Muscle layer of duodenum (tissue), 2 donors: ENCODE measurements around the gene SLC43A2.

Source experiments
- H3K27ac ChIP-seq: one replicate; pipeline ENCODE4 v1.7.0; 2013; ENCODE audit warnings: mild to moderate bottlenecking, low read length
- H3K27me3 ChIP-seq: one replicate; pipeline ENCODE4 v1.7.0; 2013; ENCODE audit warnings: low read depth, mild to moderate bottlenecking, control low read depth, low read length
- H3K36me3 ChIP-seq, 2 donors: one replicate each; pipeline ENCODE4 v1.7.0; 2013; ENCODE audit warnings: low read length in 2 of 2, control low read depth in 1 of 2, mild to moderate bottlenecking in 1 of 2; ENCODE audit not compliant: insufficient read depth in 2 of 2, control insufficient read depth in 1 of 2
- H3K4me1 ChIP-seq, 2 donors: one replicate each; pipeline ENCODE4 v1.7.0; 2013; ENCODE audit warnings: low read length in 2 of 2, mild to moderate bottlenecking in 2 of 2, control low read depth in 1 of 2, moderate library complexity in 1 of 2; ENCODE audit not compliant: insufficient read depth in 2 of 2, control insufficient read depth in 1 of 2
- H3K4me3 ChIP-seq, 2 donors: one replicate each; pipeline ENCODE4 v1.7.0; 2013; ENCODE audit warnings: low read length in 2 of 2, low read depth in 1 of 2, mild to moderate bottlenecking in 1 of 2
- H3K9me3 ChIP-seq, 2 donors: one replicate each; pipeline ENCODE4 v1.7.0; 2013; ENCODE audit warnings: low read length in 2 of 2, control low read depth in 1 of 2, mild to moderate bottlenecking in 1 of 2; ENCODE audit not compliant: control insufficient read depth in 1 of 2
- donor health status: healthy.

SLC43A2 gene

DNA sequence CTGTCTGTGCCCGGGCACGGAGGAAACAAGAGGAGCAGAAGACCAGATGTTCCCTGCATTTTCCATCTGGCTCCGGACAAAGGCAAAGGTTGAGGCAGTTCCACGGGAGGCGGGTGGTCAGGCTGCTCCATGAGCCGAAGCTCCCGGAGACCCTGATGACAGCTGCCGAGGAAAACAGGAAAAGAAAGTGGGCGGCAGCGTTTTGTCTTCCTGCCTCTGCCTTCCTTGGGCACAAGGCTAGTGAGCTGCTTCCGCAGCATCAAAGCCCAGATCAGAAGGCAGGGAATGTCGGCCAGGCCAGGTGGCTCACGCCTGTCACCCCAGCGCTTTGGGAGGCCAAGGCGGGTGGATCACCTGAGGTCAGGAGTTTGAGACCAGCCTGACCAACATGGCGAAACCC, 16.2 kb downstream of the SLC43A2 start:
- H3K9me3 ChIP-seq: no peaks in the 10 kb centered on the region
- no peak overlapping the region for H3K4me3 ChIP-seq
- H3K4me1 ChIP-seq: peaks cover 0 to 5% of the 10 kb centered on the region in 2 donors
- peaks cover 0 to 21% of the 10 kb centered on the region in 2 donors for H3K36me3 ChIP-seq
- H3K27ac ChIP-seq: no peak overlapping the region
- no peaks in the 10 kb centered on the region for H3K27me3 ChIP-seq

DNA sequence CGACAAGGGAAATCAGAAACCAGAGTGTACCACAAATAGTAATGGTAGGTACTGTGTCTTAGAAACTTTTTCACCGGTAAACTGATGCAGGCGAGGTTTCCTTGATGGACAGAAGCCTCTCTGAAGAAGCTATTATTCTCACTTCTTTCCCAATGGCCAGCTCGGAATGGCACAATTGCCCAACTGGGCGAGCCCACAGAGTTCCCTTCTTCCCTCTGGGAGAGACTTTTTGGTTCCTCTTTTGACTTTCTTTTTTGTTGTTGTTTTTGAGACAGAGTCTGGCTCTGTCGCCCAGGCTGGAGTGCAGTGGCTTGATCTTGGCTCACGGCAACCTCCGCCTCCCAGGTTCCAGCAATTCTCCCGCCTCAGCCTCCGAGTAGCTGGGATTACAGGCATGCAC, 16.9 kb downstream of the SLC43A2 start:
- H3K4me3 ChIP-seq: no peak overlapping the region
- H3K9me3 ChIP-seq: no peaks in the 10 kb centered on the region
- no peak overlapping the region for H3K27ac ChIP-seq
- H3K4me1 ChIP-seq: peaks cover 0 to 5% of the 10 kb centered on the region in 2 donors
- no peaks in the 10 kb centered on the region for H3K27me3 ChIP-seq
- peaks cover 0 to 21% of the 10 kb centered on the region in 2 donors for H3K36me3 ChIP-seq

DNA sequence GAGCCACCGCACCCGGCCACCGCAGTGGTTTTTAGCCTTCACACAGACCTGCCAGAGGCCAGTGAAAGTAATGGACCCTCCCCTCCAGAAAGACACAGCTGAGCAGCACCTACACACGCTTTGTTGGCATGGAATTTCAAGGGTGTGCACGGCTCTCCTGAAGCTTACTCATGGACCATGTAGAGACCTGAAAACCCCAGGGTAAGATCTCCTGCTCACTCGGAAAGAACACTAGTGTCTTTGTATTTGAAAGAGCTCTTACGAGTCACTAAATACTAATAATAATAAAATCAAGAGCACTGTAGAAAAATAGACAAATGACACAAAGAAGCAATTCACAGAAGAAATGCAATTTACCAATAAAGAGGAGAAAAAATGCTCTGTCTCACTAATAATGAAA, 20.0 kb downstream of the SLC43A2 start:
- no peaks in the 10 kb centered on the region for H3K27me3 ChIP-seq
- H3K4me3 ChIP-seq: no peak overlapping the region
- no peaks in the 10 kb centered on the region for H3K9me3 ChIP-seq
- peaks cover 0 to 7% of the 10 kb centered on the region in 2 donors for H3K36me3 ChIP-seq
- peaks cover 0 to 5% of the 10 kb centered on the region in 2 donors for H3K4me1 ChIP-seq
- H3K27ac ChIP-seq: no peak overlapping the region

DNA sequence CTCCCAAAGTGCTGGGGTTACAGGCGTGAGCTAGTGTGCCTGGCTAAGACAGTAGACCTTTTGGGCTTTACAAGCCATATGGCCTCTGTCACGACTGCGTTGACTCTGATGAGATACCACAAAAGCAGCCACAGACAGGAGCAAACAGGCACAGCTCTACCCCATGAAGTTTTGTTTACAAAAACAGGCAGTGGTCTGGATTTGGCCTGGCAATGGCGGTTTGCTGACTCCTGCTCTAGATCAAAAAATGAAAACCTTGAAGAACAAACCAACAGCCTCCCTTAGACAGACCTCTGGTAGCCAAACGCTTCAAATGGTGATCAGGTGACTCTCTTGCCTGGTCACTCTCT, 20.7 kb downstream of the SLC43A2 start:
- Histone ChIP-seq H3K4me3 (no peak overlapping the region), H3K27ac (peak overlapping the region; percentile 16)

DNA sequence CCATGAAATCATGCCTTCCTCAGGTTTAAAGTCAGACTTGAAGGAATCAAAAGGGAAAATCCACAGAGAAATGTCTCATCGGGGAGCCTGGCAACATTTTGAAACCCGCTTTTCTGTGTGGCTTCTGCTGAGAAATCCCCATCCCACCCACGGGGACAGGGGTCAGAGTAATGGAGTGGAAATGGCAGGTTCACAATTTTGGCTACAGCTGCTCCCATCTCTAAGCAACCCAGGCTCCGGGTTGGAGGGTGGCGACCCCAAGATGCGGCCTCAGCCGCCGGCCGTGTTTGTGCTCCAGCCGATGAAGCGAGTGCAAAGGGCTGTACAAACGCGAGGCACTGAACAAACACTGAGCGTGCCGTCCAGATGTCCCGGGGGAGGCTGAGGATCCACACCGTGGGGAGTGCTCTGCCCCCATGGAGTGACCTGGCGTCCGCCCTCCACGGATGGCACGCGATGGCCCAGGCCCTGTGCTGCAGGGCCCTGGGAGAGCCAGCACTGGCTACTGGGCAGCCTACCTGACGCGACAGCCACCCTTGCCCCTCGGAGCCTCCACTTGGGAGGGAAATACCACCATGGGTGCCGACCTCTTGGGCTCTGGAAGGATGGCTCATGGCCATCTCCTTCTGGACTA, 22.2 kb downstream of the SLC43A2 start:
- H3K9me3 ChIP-seq: peaks cover 0 to 5% of the 10 kb centered on the region in 2 donors
- H3K27me3 ChIP-seq: no peaks in the 10 kb centered on the region
- H3K4me3 ChIP-seq: no peak overlapping the region
- H3K27ac ChIP-seq: peak overlapping the region; percentile 62
- peaks cover 0 to 5% of the 10 kb centered on the region in 2 donors for H3K4me1 ChIP-seq
- no peaks in the 10 kb centered on the region for H3K36me3 ChIP-seq

More for the DNA sequence above, 20.7 kb downstream of the SLC43A2 start:
- peaks cover 0 to 5% of the 10 kb centered on the region in 2 donors for H3K4me1 ChIP-seq
- H3K9me3 ChIP-seq: no peaks in the 10 kb centered on the region
- peaks cover 0 to 3% of the 10 kb centered on the region in 2 donors for H3K36me3 ChIP-seq
- H3K27me3 ChIP-seq: no peaks in the 10 kb centered on the region

DNA sequence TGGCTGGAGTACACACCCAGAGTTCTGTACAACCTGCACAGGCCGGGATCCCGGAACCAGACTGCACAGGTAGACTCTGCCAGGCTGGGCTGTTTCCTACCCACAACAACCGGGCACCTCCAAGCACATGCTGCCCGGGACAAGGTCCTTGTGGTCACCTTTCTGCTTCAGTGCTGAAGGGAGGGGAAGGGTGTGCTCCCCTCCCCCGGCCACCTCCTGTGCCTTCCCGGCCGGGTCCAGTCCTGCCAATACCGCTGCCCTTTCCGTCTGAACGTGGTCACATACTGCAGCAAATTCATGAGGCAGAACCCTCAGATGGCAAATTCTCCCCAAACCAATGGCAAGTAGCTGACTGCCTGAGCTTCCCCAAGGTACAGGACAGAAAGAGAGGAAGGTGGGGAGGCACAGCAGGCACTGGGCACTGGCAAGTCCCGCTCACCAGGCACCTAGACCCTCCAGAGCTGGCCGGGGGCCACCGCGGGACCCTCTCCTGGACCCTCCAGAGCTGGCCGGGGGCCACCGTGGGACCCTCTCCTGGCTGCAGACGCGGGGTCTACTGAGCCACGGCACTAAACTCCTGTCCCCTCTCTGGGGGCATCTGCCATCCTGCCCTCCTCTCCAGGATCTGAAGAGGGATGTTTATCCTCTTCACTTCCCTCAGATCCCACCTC, 22.8 kb downstream of the SLC43A2 start:
- H3K9me3 ChIP-seq: peaks cover 0 to 5% of the 10 kb centered on the region in 2 donors
- no peaks in the 10 kb centered on the region for H3K36me3 ChIP-seq
- H3K27me3 ChIP-seq: no peaks in the 10 kb centered on the region
- no peak overlapping the region for H3K27ac ChIP-seq
- peaks cover 0 to 5% of the 10 kb centered on the region in 2 donors for H3K4me1 ChIP-seq
- H3K4me3 ChIP-seq: no peak overlapping the region

DNA sequence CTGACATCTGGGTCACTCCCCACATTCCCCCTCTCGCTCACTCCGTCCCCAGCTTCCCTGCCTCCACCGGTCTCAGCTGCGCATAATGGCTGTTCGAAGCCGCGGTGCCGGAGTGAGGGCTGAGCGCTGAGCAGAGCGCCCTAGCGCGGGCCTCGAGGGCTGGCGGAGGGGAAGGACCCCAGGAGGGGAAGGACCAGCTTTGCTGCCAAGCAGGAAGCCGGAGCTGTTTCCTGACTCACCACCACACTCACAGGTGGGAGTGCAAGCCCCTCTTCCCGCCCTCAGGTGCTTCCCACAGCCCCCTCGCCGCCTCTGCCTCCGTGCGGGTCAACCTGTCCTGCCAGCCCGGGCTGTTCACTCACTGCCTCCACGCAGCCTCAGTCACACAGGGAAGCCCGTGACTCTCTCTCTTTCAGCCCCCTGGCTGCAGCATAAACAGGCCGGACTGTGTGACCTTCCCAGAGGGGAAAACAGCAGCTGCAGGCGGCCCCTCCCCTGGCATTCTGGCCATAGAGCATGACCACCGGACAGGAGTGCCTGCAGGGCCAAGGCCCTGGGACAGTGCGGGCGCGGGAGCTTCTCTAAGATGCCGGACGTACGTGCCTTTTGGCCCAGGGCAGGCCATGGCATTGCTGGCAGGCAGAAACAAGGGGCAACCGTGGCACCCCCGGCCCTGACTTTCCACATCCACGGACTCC, 23.7 kb downstream of the SLC43A2 start:
- Histone ChIP-seq H3K27me3 (no peaks in the 10 kb centered on the region), H3K4me1 (peaks cover 0 to 5% of the 10 kb centered on the region in 2 donors), H3K9me3 (peaks cover 0 to 5% of the 10 kb centered on the region in 2 donors), H3K27ac (no peak overlapping the region), H3K4me3 (no peak overlapping the region), H3K36me3 (no peaks in the 10 kb centered on the region)

DNA sequence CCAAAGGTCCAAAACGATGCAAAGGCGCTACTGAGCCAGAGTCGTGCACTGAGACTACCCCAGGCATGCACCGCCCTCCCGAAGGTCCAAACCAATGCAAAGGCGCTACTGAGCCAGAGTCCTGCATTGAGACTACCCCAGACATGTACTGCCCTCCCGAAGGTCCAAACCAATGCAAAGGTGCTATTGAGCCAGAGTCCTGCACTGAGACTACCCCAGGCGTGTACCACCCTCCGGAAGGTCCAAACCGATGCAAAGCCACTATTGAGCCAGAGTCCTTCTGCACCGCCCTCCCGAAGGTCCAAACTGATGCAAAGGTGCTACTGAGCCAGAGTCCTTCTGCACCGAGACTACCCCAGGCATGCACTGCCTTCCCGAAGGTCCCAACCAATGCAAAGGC, 27.1 kb downstream of the SLC43A2 start:
- no peaks in the 10 kb centered on the region for H3K4me1 ChIP-seq
- no peak overlapping the region for H3K27ac ChIP-seq
- H3K4me3 ChIP-seq: no peak overlapping the region
- peaks cover 0 to 5% of the 10 kb centered on the region in 2 donors for H3K9me3 ChIP-seq
- no peaks in the 10 kb centered on the region for H3K27me3 ChIP-seq
- H3K36me3 ChIP-seq: no peaks in the 10 kb centered on the region

DNA sequence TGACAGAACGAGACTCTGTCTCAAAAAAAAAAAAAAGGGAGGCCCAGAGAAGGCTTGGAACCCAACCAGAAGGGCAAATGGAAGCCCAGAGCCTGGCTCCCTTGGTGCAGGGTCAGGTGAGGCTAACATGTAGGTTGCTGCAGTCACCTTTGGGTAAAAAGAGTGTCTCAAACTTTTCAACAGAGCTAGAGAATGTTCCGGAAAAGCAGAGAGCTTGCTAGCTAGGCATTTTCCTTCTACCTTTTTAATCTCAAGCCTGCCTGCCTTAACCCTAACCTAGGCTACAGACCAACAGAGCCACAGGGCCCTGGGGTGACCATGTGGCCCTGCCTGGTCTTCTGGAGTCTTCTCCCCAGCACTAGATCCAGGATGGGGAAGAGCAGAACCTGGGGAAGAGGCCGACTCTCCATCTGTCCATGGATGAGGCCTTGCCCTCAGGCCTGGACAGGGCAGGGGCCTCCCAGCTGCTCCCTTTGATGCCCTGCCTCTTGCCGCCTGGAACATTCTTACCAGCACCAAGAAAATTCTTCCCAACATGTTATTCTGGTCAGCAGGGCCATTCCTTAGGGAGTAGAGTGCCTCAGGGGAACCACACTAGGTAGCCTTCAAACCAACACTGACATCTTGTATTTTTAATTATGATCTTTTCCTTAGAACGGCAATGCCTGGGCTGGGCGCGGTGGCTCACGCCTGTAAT, 30.1 kb downstream of the SLC43A2 start:
- H3K27ac ChIP-seq: no peak overlapping the region
- no peaks in the 10 kb centered on the region for H3K4me1 ChIP-seq

DNA sequence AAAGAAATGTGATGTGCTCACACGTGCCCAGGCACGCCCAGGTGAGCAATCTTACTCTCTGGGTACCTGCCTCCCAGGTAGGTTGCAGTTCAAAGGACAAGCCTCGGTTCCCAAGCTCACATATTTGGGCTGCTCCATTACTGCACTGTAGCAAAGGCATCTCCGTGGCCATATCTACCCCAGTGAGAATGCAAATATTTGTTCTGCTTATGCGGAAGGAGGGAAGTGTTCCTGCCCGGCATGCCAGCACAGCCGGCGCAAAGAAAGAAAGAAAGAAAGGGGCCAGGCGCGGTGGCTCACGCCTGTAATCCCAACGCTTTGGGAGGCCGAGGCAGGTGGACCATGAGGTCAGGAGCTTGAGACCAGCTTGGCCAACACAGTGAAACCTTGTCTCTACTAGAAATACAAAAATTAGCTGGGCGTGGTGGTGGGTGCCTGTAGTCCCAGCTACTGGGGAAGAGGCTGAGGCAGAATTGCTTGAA, 30.7 kb downstream of the SLC43A2 start:
- no peaks in the 10 kb centered on the region for H3K27me3 ChIP-seq
- no peaks in the 10 kb centered on the region for H3K4me1 ChIP-seq
- H3K9me3 ChIP-seq: peaks cover 0 to 5% of the 10 kb centered on the region in 2 donors
- no peak overlapping the region for H3K4me3 ChIP-seq
- H3K27ac ChIP-seq: no peak overlapping the region
- peaks cover 0 to 3% of the 10 kb centered on the region in 2 donors for H3K36me3 ChIP-seq

More for the DNA sequence above, 30.1 kb downstream of the SLC43A2 start:
- Histone ChIP-seq H3K9me3 (peaks cover 0 to 5% of the 10 kb centered on the region in 2 donors), H3K4me3 (no peak overlapping the region), H3K36me3 (no peaks in the 10 kb centered on the region), H3K27me3 (no peaks in the 10 kb centered on the region)

DNA sequence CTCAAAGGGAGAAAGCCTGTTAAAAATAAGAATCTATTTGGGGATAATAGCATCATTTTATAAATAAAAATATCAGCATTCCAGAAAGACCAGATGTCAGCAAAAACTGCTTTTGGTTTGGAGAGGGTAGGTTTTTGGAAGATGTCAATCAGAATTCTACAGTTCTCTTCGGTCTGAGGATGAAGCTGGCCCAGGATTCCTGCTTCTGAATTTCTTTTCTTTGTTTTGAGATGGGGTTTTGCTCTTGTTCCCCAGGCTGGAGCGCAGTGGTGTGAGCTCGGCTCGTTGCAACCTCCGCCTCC, 35.1 kb downstream of the SLC43A2 start:
- Histone ChIP-seq H3K27me3 (no peaks in the 10 kb centered on the region), H3K4me3 (no peak overlapping the region), H3K4me1 (peaks cover 6% of the 10 kb centered on the region in 2 donors), H3K27ac (no peak overlapping the region), H3K36me3 (peaks cover 0 to 15% of the 10 kb centered on the region in 2 donors), H3K9me3 (no peaks in the 10 kb centered on the region)
